Measurements from ENCODE around the gene TMEM63B.
"Not testable (repeated sequence)": the region's sequence is repeated elsewhere in the genome, so short reads cannot be mapped to it uniquely, and the experiment has no call there.

Gene TMEM63B

DNA sequence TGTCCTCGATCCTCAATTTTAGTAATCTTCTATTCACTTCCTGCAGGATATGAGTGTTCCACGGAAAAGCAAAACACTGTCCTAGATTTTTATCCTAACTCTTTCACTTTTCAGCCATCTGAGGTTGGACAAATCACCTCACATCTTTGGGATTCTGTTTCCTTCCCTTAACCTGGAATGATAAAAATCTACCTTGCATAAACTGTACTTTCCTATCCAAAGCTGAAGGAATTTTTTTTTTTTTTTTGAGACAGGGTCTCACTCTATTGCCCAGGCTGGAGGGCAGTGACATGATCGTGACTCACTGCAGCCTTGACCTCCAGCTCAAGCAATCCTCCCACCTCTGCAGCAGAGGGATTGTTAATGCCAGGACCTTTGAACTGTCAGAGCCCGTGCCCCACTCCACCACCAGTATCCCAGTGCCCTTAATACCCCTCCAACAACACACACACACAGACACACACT, 51.8 kb downstream of the TMEM63B start:
- no peak for DNase-seq (ENCODE audit: low read depth)
- TF ChIP-seq, protein P1, sequence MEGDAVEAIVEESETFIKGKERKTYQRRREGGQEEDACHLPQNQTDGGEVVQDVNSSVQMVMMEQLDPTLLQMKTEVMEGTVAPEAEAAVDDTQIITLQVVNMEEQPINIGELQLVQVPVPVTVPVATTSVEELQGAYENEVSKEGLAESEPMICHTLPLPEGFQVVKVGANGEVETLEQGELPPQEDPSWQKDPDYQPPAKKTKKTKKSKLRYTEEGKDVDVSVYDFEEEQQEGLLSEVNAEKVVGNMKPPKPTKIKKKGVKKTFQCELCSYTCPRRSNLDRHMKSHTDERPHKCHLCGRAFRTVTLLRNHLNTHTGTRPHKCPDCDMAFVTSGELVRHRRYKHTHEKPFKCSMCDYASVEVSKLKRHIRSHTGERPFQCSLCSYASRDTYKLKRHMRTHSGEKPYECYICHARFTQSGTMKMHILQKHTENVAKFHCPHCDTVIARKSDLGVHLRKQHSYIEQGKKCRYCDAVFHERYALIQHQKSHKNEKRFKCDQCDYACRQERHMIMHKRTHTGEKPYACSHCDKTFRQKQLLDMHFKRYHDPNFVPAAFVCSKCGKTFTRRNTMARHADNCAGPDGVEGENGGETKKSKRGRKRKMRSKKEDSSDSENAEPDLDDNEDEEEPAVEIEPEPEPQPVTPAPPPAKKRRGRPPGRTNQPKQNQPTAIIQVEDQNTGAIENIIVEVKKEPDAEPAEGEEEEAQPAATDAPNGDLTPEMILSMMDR (conservative IDR thresholded peaks at IDR 0.05; ENCODE audit: low read depth, low read length), result no peak
- no peak overlapping the region for H3K4me3 ChIP-seq (ENCODE audit: low read depth, low read length)

DNA sequence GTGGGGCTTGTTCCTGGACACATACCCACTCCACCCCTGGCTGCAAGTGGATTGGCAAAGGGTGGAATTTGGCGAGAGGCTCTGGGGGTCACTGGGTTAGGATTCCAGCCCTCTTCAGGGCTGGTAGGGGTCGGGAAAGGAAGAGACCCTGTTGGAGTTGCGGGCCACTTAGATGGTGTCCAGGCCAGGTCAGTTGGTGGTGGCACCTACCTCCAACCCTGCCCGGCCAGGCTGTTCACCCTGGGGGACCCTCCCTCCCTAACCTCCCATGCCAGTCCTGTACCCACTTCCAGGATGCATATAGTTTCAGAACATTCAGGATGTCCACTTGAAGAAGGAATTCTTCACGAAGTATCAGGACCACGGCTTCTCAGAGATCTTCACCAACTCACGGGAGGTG, 52.3 kb downstream of the TMEM63B start:
- H3K4me3 ChIP-seq (ENCODE audit: low read depth, low read length), result no peak overlapping the region
- TF ChIP-seq, protein P1 (conservative IDR thresholded peaks at IDR 0.05; ENCODE audit: low read depth, low read length), result no peak
- no peak for DNase-seq (ENCODE audit: low read depth)

GRCh38 chr6:44180406-44180805, 53.1 kb downstream of the TMEM63B start:
- DNase-seq (ENCODE audit: low read depth), result no peak
- TF ChIP-seq, protein P1 (conservative IDR thresholded peaks at IDR 0.05; ENCODE audit: low read depth, low read length), result no peak
- H3K4me3 ChIP-seq (ENCODE audit: low read depth, low read length), result no peak overlapping the region

DNA sequence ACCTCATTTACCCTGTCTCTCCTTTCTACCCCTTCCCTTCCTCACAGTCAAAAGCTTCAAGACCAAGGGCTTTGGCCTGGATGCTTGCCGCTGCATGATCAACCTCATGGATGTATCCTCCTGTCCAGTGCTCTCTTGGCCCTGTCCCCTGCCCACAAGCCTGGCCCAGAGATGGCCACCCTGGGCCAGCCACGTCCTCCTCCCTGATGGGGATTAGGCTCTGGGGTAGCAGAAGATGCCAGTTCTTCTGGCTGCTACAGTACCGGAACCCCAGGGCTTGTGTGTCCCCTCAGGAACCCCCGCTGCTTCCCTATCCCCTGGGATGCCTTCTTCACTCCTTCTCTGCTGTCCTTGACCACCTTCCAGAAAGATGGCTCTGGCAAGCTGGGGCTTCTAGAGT, 53.5 kb downstream of the TMEM63B start:
- DNase-seq (ENCODE audit: low read depth), result no peak
- no peak overlapping the region for H3K4me3 ChIP-seq (ENCODE audit: low read depth, low read length)
- TF ChIP-seq, protein P1 (conservative IDR thresholded peaks at IDR 0.05; ENCODE audit: low read depth, low read length), result no peak

- H3K4me3 ChIP-seq (ENCODE audit: low read depth, low read length); DNase-seq (ENCODE audit: low read depth): not testable (repeated sequence)
Measured at GRCh38 chr6:44181784-44182183, 54.4 kb downstream of the TMEM63B start.

DNA sequence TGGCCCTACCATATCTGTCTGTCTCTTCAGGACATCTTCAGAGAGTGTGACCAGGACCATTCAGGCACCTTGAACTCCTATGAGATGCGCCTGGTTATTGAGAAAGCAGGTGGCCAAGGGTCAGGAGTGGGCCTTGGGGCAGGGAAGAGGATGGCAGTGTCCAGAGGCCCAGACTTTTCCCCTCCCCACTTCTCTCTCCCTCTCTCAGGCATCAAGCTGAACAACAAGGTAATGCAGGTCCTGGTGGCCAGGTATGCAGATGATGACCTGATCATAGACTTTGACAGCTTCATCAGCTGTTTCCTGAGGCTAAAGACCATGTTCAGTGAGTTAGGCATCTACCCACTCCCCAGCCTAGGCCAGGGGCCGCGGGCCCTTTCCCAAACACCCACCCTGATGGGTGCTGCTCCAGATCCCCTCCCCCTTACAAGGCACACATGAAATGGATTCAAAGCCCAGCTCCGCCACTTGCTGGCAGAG, 55.6 kb downstream of the TMEM63B start:
- TF ChIP-seq, protein P1 (conservative IDR thresholded peaks at IDR 0.05; ENCODE audit: low read depth, low read length), result no peak
- DNase-seq (ENCODE audit: low read depth), result no peak
- H3K4me3 ChIP-seq (ENCODE audit: low read depth, low read length), result no peak overlapping the region

- H3K4me3 ChIP-seq (ENCODE audit: low read depth, low read length), result no peak overlapping the region
- DNase-seq (ENCODE audit: low read depth), result no peak
- TF ChIP-seq, protein P1 (conservative IDR thresholded peaks at IDR 0.05; ENCODE audit: low read depth, low read length), result no peak
Measured at GRCh38 chr6:44183783-44184182, 56.4 kb downstream of the TMEM63B start.

GRCh38 chr6:44185356-44185755, 58.0 kb downstream of the TMEM63B start:
- H3K4me3 ChIP-seq (ENCODE audit: low read depth, low read length); DNase-seq (ENCODE audit: low read depth): not testable (repeated sequence)

Data from choroid plexus epithelial cell (primary cell).